Gastrocnemius medialis (tissue), 4 donors: ENCODE measurements around the gene KEL.

Experiments
- POLR2A ChIP-seq, 2 donors: fragments of 450-650 bp; IDR thresholded peaks; one replicate each; pipeline ENCODE4 v1.6.1; 2017; ENCODE audit warnings: antibody characterized with exemption in 2 of 2, mild to moderate bottlenecking in 2 of 2, moderate library complexity in 2 of 2
- TF ChIP-seq, protein P1 (sequence below), 5 experiments: fragments of 450-650 bp in 3 of 5; fragments of 200-600 bp in 2 of 5; sonication (generic) in 2 of 5; IDR thresholded peaks in 4 of 5; conservative IDR thresholded peaks in 1 of 5; 1 replicate in 4 of 5; 2 replicates in 1 of 5; pipeline ENCODE4 v1.5.1; 2016 to 2019; ENCODE audit warnings: antibody characterized with exemption in 5 of 5, mild to moderate bottlenecking in 3 of 5, moderate library complexity in 3 of 5

DNA sequence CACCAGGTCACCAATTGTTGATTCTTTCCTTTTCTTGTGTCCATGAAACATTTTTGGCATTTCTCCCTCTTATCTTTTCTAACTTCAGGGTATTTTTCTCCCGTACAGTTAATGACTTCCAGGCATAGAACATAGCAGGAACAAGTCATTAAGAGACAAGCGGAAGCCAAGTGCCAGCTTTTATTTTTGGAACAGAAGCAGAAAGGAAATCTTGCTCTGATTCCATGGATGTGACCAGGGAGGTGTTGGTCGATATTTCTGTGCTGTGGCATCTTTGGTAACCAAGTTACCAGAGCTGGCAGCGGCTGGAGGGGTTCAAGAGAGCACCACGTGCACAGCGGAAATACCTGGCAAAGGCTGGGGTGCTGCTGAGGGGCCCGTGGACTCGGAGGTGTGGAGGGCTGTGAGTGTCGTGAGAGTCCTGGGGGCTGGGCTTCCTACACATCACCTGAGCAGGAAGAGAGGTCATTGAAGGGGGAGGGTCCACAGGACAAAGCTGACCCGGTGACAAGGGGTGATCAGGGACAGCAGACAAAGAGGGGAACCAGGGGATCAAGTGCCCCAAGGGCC lies 21.1 kb downstream of the KEL start:
- TF ChIP-seq, protein P1, sequence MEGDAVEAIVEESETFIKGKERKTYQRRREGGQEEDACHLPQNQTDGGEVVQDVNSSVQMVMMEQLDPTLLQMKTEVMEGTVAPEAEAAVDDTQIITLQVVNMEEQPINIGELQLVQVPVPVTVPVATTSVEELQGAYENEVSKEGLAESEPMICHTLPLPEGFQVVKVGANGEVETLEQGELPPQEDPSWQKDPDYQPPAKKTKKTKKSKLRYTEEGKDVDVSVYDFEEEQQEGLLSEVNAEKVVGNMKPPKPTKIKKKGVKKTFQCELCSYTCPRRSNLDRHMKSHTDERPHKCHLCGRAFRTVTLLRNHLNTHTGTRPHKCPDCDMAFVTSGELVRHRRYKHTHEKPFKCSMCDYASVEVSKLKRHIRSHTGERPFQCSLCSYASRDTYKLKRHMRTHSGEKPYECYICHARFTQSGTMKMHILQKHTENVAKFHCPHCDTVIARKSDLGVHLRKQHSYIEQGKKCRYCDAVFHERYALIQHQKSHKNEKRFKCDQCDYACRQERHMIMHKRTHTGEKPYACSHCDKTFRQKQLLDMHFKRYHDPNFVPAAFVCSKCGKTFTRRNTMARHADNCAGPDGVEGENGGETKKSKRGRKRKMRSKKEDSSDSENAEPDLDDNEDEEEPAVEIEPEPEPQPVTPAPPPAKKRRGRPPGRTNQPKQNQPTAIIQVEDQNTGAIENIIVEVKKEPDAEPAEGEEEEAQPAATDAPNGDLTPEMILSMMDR (IDR thresholded peaks at IDR 0.05 in 4 of 5, conservative IDR thresholded peaks at IDR 0.05 in 1 of 5): no peak
- no peak for TF ChIP-seq POLR2A (IDR thresholded peaks at IDR 0.05)
